ENCODE results near the gene DEPDC5. TPM values are rescaled to one million over a fixed set of nuclear protein-coding genes. Genes with fewer than 3 reads are reported as not detected.
A peak's percentile ranks its signal among the peaks of the same experiment; 100 is the strongest.

The DEPDC5 gene
- total RNA-seq, 1 donor from 2014 or later: 37.1 TPM

GRCh38 chr22:31901388-31902137 is 147.7 kb downstream of the DEPDC5 start:
- H4K20me1 ChIP-seq (ENCODE audit: low read depth): no peaks in the 10 kb centered on the region
- DNase-seq (ENCODE audit: low spot score): no peak
- no peak overlapping the region for H3K4me2 ChIP-seq
- H3K9me3 ChIP-seq (ENCODE audit: low read depth): no peaks in the 10 kb centered on the region
- H3F3A ChIP-seq (ENCODE audit: low read depth): no peaks in the 10 kb centered on the region
- H3K4me3 Mint-ChIP-seq: no peak overlapping the region
- no peaks in the 10 kb centered on the region for H3K79me2 ChIP-seq (ENCODE audit: low read depth)
- H3K9ac ChIP-seq: no peak overlapping the region
- H3K27me3 Mint-ChIP-seq (ENCODE audit: insufficient read depth, low read depth): peaks cover 5% of the 10 kb centered on the region
- H3K4me1 Mint-ChIP-seq: peaks cover 26% of the 10 kb centered on the region
- no peak overlapping the region for H3K27ac ChIP-seq
- H3K4me1 ChIP-seq: no peaks in the 10 kb centered on the region
- no peaks in the 10 kb centered on the region for H3K36me3 ChIP-seq
- H3K27ac Mint-ChIP-seq: peak overlapping the region; percentile 74
- no peaks in the 10 kb centered on the region for H3K27me3 ChIP-seq
- H3K9me3 Mint-ChIP-seq: no peaks in the 10 kb centered on the region
- H3K36me3 Mint-ChIP-seq: peaks cover 11% of the 10 kb centered on the region
- H2AFZ ChIP-seq (replicated peaks): no peak overlapping the region
- no peak overlapping the region for H3K4me3 ChIP-seq
- TF ChIP-seq EZH2 (IDR thresholded peaks at IDR 0.05): no peak
- TF ChIP-seq, protein P1, sequence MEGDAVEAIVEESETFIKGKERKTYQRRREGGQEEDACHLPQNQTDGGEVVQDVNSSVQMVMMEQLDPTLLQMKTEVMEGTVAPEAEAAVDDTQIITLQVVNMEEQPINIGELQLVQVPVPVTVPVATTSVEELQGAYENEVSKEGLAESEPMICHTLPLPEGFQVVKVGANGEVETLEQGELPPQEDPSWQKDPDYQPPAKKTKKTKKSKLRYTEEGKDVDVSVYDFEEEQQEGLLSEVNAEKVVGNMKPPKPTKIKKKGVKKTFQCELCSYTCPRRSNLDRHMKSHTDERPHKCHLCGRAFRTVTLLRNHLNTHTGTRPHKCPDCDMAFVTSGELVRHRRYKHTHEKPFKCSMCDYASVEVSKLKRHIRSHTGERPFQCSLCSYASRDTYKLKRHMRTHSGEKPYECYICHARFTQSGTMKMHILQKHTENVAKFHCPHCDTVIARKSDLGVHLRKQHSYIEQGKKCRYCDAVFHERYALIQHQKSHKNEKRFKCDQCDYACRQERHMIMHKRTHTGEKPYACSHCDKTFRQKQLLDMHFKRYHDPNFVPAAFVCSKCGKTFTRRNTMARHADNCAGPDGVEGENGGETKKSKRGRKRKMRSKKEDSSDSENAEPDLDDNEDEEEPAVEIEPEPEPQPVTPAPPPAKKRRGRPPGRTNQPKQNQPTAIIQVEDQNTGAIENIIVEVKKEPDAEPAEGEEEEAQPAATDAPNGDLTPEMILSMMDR (IDR thresholded peaks at IDR 0.05): no peak
- no peak for TF ChIP-seq EZH2phosphoT487 (IDR thresholded peaks at IDR 0.05)

- Histone ChIP-seq H3K9ac (no peak overlapping the region), H3K4me1 (no peaks in the 10 kb centered on the region), H4K20me1 (ENCODE audit: low read depth) (no peaks in the 10 kb centered on the region), H3K9me3 (ENCODE audit: low read depth) (no peaks in the 10 kb centered on the region), H3K4me3 (no peak overlapping the region), H2AFZ (replicated peaks) (no peak overlapping the region), H3K4me2 (no peak overlapping the region), H3K36me3 (no peaks in the 10 kb centered on the region), H3K27me3 (no peaks in the 10 kb centered on the region), H3K79me2 (ENCODE audit: low read depth) (no peaks in the 10 kb centered on the region), H3F3A (ENCODE audit: low read depth) (no peaks in the 10 kb centered on the region), H3K27ac (no peak overlapping the region)
- H3K4me1 Mint-ChIP-seq: peaks cover 2% of the 10 kb centered on the region
- TF ChIP-seq, protein P1 (IDR thresholded peaks at IDR 0.05): no peak
- no peak for TF ChIP-seq EZH2phosphoT487 (IDR thresholded peaks at IDR 0.05)
- no peak for TF ChIP-seq EZH2 (IDR thresholded peaks at IDR 0.05)
- H3K4me3 Mint-ChIP-seq: no peak overlapping the region
- H3K27ac Mint-ChIP-seq: no peak overlapping the region
- H3K27me3 Mint-ChIP-seq (ENCODE audit: insufficient read depth, low read depth): peaks cover 5% of the 10 kb centered on the region
- no peak for DNase-seq (ENCODE audit: low spot score)
- H3K9me3 Mint-ChIP-seq: no peaks in the 10 kb centered on the region
- peaks cover 16% of the 10 kb centered on the region for H3K36me3 Mint-ChIP-seq
Observed at GRCh38 chr22:31904651-31905050, 150.8 kb downstream of the DEPDC5 start.

GRCh38 chr22:31905356-31905755 is 151.5 kb downstream of the DEPDC5 start:
- TF ChIP-seq EZH2phosphoT487 (IDR thresholded peaks at IDR 0.05) (no peak), EZH2 (IDR thresholded peaks at IDR 0.05) (no peak)
- TF ChIP-seq, protein P1 (IDR thresholded peaks at IDR 0.05): no peak
- Mint-ChIP-seq H3K27me3 (ENCODE audit: insufficient read depth, low read depth) (peaks cover 6% of the 10 kb centered on the region), H3K9me3 (no peaks in the 10 kb centered on the region), H3K4me3 (no peak overlapping the region), H3K36me3 (peaks cover 18% of the 10 kb centered on the region), H3K4me1 (no peaks in the 10 kb centered on the region), H3K27ac (peak overlapping the region; percentile 67)
- no peak overlapping the region for H3K9ac ChIP-seq
- DNase-seq (ENCODE audit: low spot score): no peak
- H3K4me3 ChIP-seq: no peak overlapping the region
- H3F3A ChIP-seq (ENCODE audit: low read depth): no peaks in the 10 kb centered on the region
- no peaks in the 10 kb centered on the region for H3K27me3 ChIP-seq
- no peaks in the 10 kb centered on the region for H4K20me1 ChIP-seq (ENCODE audit: low read depth)
- no peaks in the 10 kb centered on the region for H3K79me2 ChIP-seq (ENCODE audit: low read depth)
- no peaks in the 10 kb centered on the region for H3K9me3 ChIP-seq (ENCODE audit: low read depth)
- H3K36me3 ChIP-seq: no peaks in the 10 kb centered on the region
- H3K27ac ChIP-seq: no peak overlapping the region
- no peaks in the 10 kb centered on the region for H3K4me1 ChIP-seq
- H2AFZ ChIP-seq (replicated peaks): no peak overlapping the region
- no peak overlapping the region for H3K4me2 ChIP-seq

Data from neural progenitor cell (in vitro differentiated cells).